ENCODE measurements around the gene FBXO31. TPM values are rescaled to one million over a fixed set of nuclear protein-coding genes. Genes with fewer than 3 reads are reported as not detected.

FBXO31 gene
- total and polyA plus RNA-seq, 2 donors from 2014 or later: 12.5 to 34.9 TPM

DNA sequence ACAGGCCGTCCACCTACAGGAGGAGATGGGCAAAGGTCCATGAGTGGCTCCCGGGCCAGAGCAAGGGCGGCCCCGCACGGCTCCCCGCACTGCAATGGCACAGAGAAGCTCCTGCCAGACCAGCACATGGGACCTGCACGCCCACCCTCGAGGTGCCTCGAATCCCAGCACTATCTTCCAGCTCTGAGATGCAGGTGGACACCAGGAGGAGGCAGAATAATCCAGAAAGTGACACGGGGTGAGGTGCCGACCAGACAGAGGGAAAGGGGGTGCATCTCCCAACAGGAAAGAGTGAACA is 39.9 kb downstream of the FBXO31 start:
- Histone ChIP-seq H3K36me3 (ENCODE audit: control insufficient read depth in 2 of 3, insufficient read depth in 3 of 3, low read length in 3 of 3) (peaks cover 4 to 11% (median 11%) of the 10 kb centered on the region in 3 donors), H3K9me3 (ENCODE audit: control insufficient read depth in 2 of 3, insufficient read depth in 1 of 3, low read length in 3 of 3) (no peaks in the 10 kb centered on the region), H3K9ac (ENCODE audit: low read length in 3 of 3) (no peak overlapping the region), H3K27ac (ENCODE audit: low read depth in 2 of 2, low read length in 2 of 2) (no peak overlapping the region), H3K27me3 (ENCODE audit: control insufficient read depth, insufficient read depth, low read length) (no peaks in the 10 kb centered on the region), H3K4me1 (ENCODE audit: control insufficient read depth in 2 of 3, insufficient read depth in 2 of 3, low read depth in 1 of 3, low read length in 3 of 3) (no peaks in the 10 kb centered on the region), H3K4me3 (ENCODE audit: low read length in 3 of 3) (no peak overlapping the region)
- no peak for FAIRE-seq
- intact Hi-C loops (cut with DNase I): no loop called here
- TF ChIP-seq CTCF (IDR thresholded peaks at IDR 0.05; ENCODE audit: borderline replicate concordance, extremely low read depth, insufficient read depth): no peak
- peak in 1 of 5 donors; percentile 26 for DNase-seq

- FAIRE-seq (no peak), DNase-seq (no peak)
- intact Hi-C loops (cut with DNase I): no loop called here
- no peaks in the 10 kb centered on the region for H3K4me1 ChIP-seq (ENCODE audit: control insufficient read depth in 2 of 3, insufficient read depth in 2 of 3, low read depth in 1 of 3, low read length in 3 of 3)
- no peak overlapping the region for H3K9ac ChIP-seq (ENCODE audit: low read length in 3 of 3)
- no peak for TF ChIP-seq CTCF (IDR thresholded peaks at IDR 0.05; ENCODE audit: borderline replicate concordance, extremely low read depth, insufficient read depth)
- H3K36me3 ChIP-seq (ENCODE audit: control insufficient read depth in 2 of 3, insufficient read depth in 3 of 3, low read length in 3 of 3): peaks cover 4 to 11% (median 11%) of the 10 kb centered on the region in 3 donors
- no peaks in the 10 kb centered on the region for H3K9me3 ChIP-seq (ENCODE audit: control insufficient read depth in 2 of 3, insufficient read depth in 1 of 3, low read length in 3 of 3)
- no peak overlapping the region for H3K4me3 ChIP-seq (ENCODE audit: low read length in 3 of 3)
- H3K27me3 ChIP-seq (ENCODE audit: control insufficient read depth, insufficient read depth, low read length): no peaks in the 10 kb centered on the region
- no peak overlapping the region for H3K27ac ChIP-seq (ENCODE audit: low read depth in 2 of 2, low read length in 2 of 2)
Observed at GRCh38 chr16:87342978-87343752, 40.4 kb downstream of the FBXO31 start.

DNA sequence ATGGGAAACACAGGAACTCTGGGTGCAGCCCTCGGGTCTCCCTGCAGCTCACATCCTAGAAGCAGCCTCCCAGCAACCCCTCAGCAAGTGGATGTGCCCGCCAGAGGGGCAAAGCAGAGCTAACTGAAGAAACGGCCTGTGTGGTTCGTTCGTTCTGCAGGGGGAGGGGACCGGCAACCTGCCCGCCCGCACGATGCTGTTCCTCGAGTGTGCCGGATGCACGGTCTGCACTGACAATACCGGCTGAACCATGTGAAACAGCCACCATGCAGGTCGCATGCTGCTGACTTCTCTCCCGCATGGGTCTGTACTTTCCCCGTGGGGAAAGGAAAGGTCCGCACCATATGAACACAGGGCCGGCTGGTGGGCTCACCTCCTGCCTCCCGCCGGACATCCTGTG is 41.1 kb downstream of the FBXO31 start:
- H3K27ac ChIP-seq (ENCODE audit: low read depth in 2 of 2, low read length in 2 of 2): no peak overlapping the region
- DNase-seq (peak in 1 of 5 donors; percentile 39), FAIRE-seq (no peak)
- H3K27me3 ChIP-seq (ENCODE audit: control insufficient read depth, insufficient read depth, low read length): no peaks in the 10 kb centered on the region
- H3K9me3 ChIP-seq (ENCODE audit: control insufficient read depth in 2 of 3, insufficient read depth in 1 of 3, low read length in 3 of 3): no peaks in the 10 kb centered on the region
- peaks cover 4 to 11% (median 11%) of the 10 kb centered on the region in 3 donors for H3K36me3 ChIP-seq (ENCODE audit: control insufficient read depth in 2 of 3, insufficient read depth in 3 of 3, low read length in 3 of 3)
- no peak overlapping the region for H3K4me3 ChIP-seq (ENCODE audit: low read length in 3 of 3)
- TF ChIP-seq CTCF (IDR thresholded peaks at IDR 0.05; ENCODE audit: borderline replicate concordance, extremely low read depth, insufficient read depth): no peak
- H3K4me1 ChIP-seq (ENCODE audit: control insufficient read depth in 2 of 3, insufficient read depth in 2 of 3, low read depth in 1 of 3, low read length in 3 of 3): no peaks in the 10 kb centered on the region
- no peak overlapping the region for H3K9ac ChIP-seq (ENCODE audit: low read length in 3 of 3)
- intact Hi-C loops (cut with DNase I): no loop called here

Measured in kidney (tissue), 14 donors.